Neuronal stem cell (in vitro differentiated cells): ENCODE measurements around the gene RIN2.
A peak's percentile ranks its signal among the peaks of the same experiment; 100 is the strongest.

Experiments
- DNase-seq: peaks from one replicate; pipeline ENCODE4 v3.0.0-alpha.2; 2013; ENCODE audit warnings: low spot score
- H2AFZ ChIP-seq: one replicate; pipeline ENCODE4 v1.6.1; 2013; ENCODE audit warnings: mild to moderate bottlenecking, low read length, inconsistent platforms
- H2AK5ac ChIP-seq: 2 replicates; pipeline ENCODE4 v1.6.1; 2013; ENCODE audit warnings: low read depth, mild to moderate bottlenecking, inconsistent platforms, low read length, moderate library complexity, mixed read lengths
- H2BK120ac ChIP-seq: 2 replicates; pipeline ENCODE4 v1.6.1; 2013; ENCODE audit warnings: low read depth, mild to moderate bottlenecking, inconsistent platforms, low read length, moderate library complexity, mixed read lengths
- H2BK12ac ChIP-seq: one replicate; pipeline ENCODE4 v1.6.1; 2013; ENCODE audit warnings: low read length, inconsistent platforms
- H2BK15ac ChIP-seq: 2 replicates; pipeline ENCODE4 v1.6.1; 2013; ENCODE audit warnings: mild to moderate bottlenecking, low read length, inconsistent platforms, mixed read lengths
- H2BK5ac ChIP-seq: one replicate; pipeline ENCODE4 v1.6.1; 2013; ENCODE audit warnings: inconsistent platforms, mild to moderate bottlenecking, low read length, moderate library complexity
- H3K14ac ChIP-seq: one replicate; pipeline ENCODE4 v1.6.1; 2013; ENCODE audit warnings: low read length, inconsistent platforms
- H3K18ac ChIP-seq: 2 replicates; pipeline ENCODE4 v1.6.1; 2013; ENCODE audit warnings: low read length, inconsistent platforms
- H3K23ac ChIP-seq: 2 replicates; pipeline ENCODE4 v1.6.1; 2013; ENCODE audit warnings: low read depth, mild to moderate bottlenecking, mixed read lengths, low read length, inconsistent platforms; ENCODE audit not compliant: poor library complexity
- H3K27ac ChIP-seq: replicated peaks from 3 replicates; pipeline ENCODE4 v1.5.1; 2013; ENCODE audit warnings: low read length, inconsistent platforms
- H3K27me3 ChIP-seq, 3 experiments: 2 replicates each; pipeline ENCODE4 v1.6.1; 2013; ENCODE audit warnings: low read length in 3 of 3, mild to moderate bottlenecking in 2 of 3, inconsistent platforms in 1 of 3, low read depth in 1 of 3, mixed read lengths in 1 of 3, moderate library complexity in 1 of 3; ENCODE audit not compliant: control insufficient read depth in 3 of 3, insufficient read depth in 3 of 3
- H3K36me3 ChIP-seq, 2 donors: replicated peaks in 1 of 2; 2 replicates each; pipeline ENCODE4 v1.6.1; 2013; ENCODE audit warnings: low read length in 2 of 2; ENCODE audit not compliant: control insufficient read depth in 2 of 2, insufficient read depth in 2 of 2
- H3K4ac ChIP-seq: 2 replicates; pipeline ENCODE4 v1.6.1; 2013; ENCODE audit warnings: inconsistent platforms, mild to moderate bottlenecking, low read length, moderate library complexity
- H3K4me1 ChIP-seq, 2 donors: 1 replicate in 1 of 2; 2 replicates in 1 of 2; pipeline ENCODE4 v1.6.1; 2013; ENCODE audit warnings: low read length in 2 of 2, low read depth in 1 of 2; ENCODE audit not compliant: control insufficient read depth in 2 of 2, insufficient read depth in 1 of 2
- H3K4me2 ChIP-seq: one replicate; pipeline ENCODE4 v1.6.1; 2013; ENCODE audit warnings: mild to moderate bottlenecking, low read length, inconsistent platforms; ENCODE audit not compliant: insufficient read depth, poor library complexity, severe bottlenecking
- H3K4me3 ChIP-seq, 2 donors: 2 replicates each; pipeline ENCODE4 v1.5.1; 2013; ENCODE audit warnings: low read length in 2 of 2, mild to moderate bottlenecking in 2 of 2, inconsistent platforms in 1 of 2, moderate library complexity in 1 of 2
- H3K79me1 ChIP-seq: one replicate; pipeline ENCODE4 v1.6.1; 2013; ENCODE audit warnings: low read depth, mild to moderate bottlenecking, inconsistent platforms, low read length, moderate library complexity
- H3K9ac ChIP-seq: one replicate; pipeline ENCODE4 v1.6.1; 2013; ENCODE audit warnings: mild to moderate bottlenecking, low read depth, low read length, inconsistent platforms; ENCODE audit not compliant: poor library complexity
- H3K9me3 ChIP-seq, 2 donors: replicated peaks in 1 of 2; 2 replicates each; pipeline versions ENCODE3 to v1.6.1; 2013; ENCODE audit warnings: low read length in 2 of 2, mild to moderate bottlenecking in 2 of 2, inconsistent platforms in 1 of 2, low read depth in 1 of 2, mixed read lengths in 1 of 2, moderate library complexity in 1 of 2; ENCODE audit not compliant: control insufficient read depth in 2 of 2, insufficient read depth in 1 of 2
- H4K8ac ChIP-seq: one replicate; pipeline ENCODE4 v1.6.1; 2013; ENCODE audit warnings: low read depth, mild to moderate bottlenecking, inconsistent platforms, low read length, moderate library complexity
- H4K91ac ChIP-seq: one replicate; pipeline ENCODE4 v1.6.1; 2013; ENCODE audit warnings: low read length, low read depth, mild to moderate bottlenecking, inconsistent platforms; ENCODE audit not compliant: poor library complexity
- WGBS, 2 donors: extraction: QIAGEN DNeasy Blood & Tissue Kit; methylation state at CpG; one replicate each; pipeline ENCODE4 v1.1.7; 2013; ENCODE audit warnings: missing lambda C conversion rate in 2 of 2, mixed read lengths in 1 of 2; ENCODE audit not compliant: insufficient read length in 2 of 2, insufficient replicate concordance in 1 of 2; ENCODE audit errors: extremely low coverage in 2 of 2; 5-methylcytosine and 5-hydroxymethylcytosine counted together

The RIN2 gene

GRCh38 chr20:19761841-19762240, 3.8 kb downstream of the RIN2 start:
- Histone ChIP-seq H3K4me2 (no peak overlapping the region), H3K27me3 (no peaks in the 10 kb centered on the region), H2AK5ac (no peak overlapping the region), H3K27ac (no peak overlapping the region), H2BK15ac (no peak overlapping the region), H3K9me3 (no peaks in the 10 kb centered on the region), H4K8ac (no peak overlapping the region), H3K4ac (no peak overlapping the region), H2BK12ac (no peak overlapping the region), H2AFZ (no peak overlapping the region), H2BK5ac (no peak overlapping the region), H3K79me1 (peaks cover 1% of the 10 kb centered on the region), H3K23ac (no peak overlapping the region), H2BK120ac (no peak overlapping the region), H3K9ac (no peak overlapping the region), H3K36me3 (no peaks in the 10 kb centered on the region), H3K4me3 (no peak overlapping the region), H3K4me1 (peaks cover 2 to 11% of the 10 kb centered on the region in 2 donors), H4K91ac (no peak overlapping the region), H3K18ac (no peak overlapping the region), H3K14ac (no peak overlapping the region)
- no CpG with 5 or more reads among the region's 2 CpGs for WGBS, 2 donors
- no peak for DNase-seq

- Histone ChIP-seq H3K4me3 (no peak overlapping the region), H2BK120ac (no peak overlapping the region), H3K79me1 (peaks cover 1% of the 10 kb centered on the region), H3K4me1 (peaks cover 0 to 7% of the 10 kb centered on the region in 2 donors), H3K36me3 (no peaks in the 10 kb centered on the region), H2BK12ac (no peak overlapping the region), H2AFZ (no peak overlapping the region), H4K8ac (no peak overlapping the region), H3K9ac (no peak overlapping the region), H4K91ac (peak overlapping the region; percentile 40), H3K23ac (no peak overlapping the region), H3K4ac (no peak overlapping the region), H2AK5ac (no peak overlapping the region), H3K27ac (no peak overlapping the region), H3K27me3 (no peaks in the 10 kb centered on the region), H3K9me3 (no peaks in the 10 kb centered on the region), H2BK5ac (no peak overlapping the region), H3K18ac (no peak overlapping the region), H3K14ac (no peak overlapping the region), H2BK15ac (no peak overlapping the region), H3K4me2 (no peak overlapping the region)
- no CpG with 5 or more reads among the region's 8 CpGs for WGBS, 2 donors
- no peak for DNase-seq
These were observed 6.1 kb downstream of the RIN2 start for GRCh38 chr20:19764207-19764606.

GRCh38 chr20:19765266-19765665, 7.2 kb downstream of the RIN2 start:
- Histone ChIP-seq H3K18ac (no peak overlapping the region), H4K8ac (no peak overlapping the region), H3K9me3 (no peaks in the 10 kb centered on the region), H2BK120ac (no peak overlapping the region), H3K27me3 (no peaks in the 10 kb centered on the region), H3K36me3 (no peaks in the 10 kb centered on the region), H3K14ac (no peak overlapping the region), H3K9ac (no peak overlapping the region), H3K79me1 (peaks cover 1% of the 10 kb centered on the region), H3K27ac (no peak overlapping the region), H2AFZ (no peak overlapping the region), H3K23ac (no peak overlapping the region), H2AK5ac (no peak overlapping the region), H2BK12ac (no peak overlapping the region), H3K4me2 (no peak overlapping the region), H4K91ac (no peak overlapping the region), H3K4me3 (no peak overlapping the region), H2BK15ac (no peak overlapping the region), H3K4ac (no peak overlapping the region), H2BK5ac (no peak overlapping the region), H3K4me1 (peaks cover under 1 to 4% of the 10 kb centered on the region in 2 donors)
- no peak for DNase-seq
- no CpG with 5 or more reads among the region's 2 CpGs for WGBS, 2 donors

- Histone ChIP-seq H3K18ac (no peak overlapping the region), H2BK120ac (no peak overlapping the region), H3K36me3 (no peaks in the 10 kb centered on the region), H3K79me1 (peaks cover 1% of the 10 kb centered on the region), H3K9me3 (no peaks in the 10 kb centered on the region), H3K4me2 (no peak overlapping the region), H3K4me3 (no peak overlapping the region), H2BK5ac (no peak overlapping the region), H3K4ac (no peak overlapping the region), H4K8ac (no peak overlapping the region), H2AFZ (no peak overlapping the region), H3K4me1 (peaks cover 5 to 7% of the 10 kb centered on the region in 2 donors), H3K14ac (no peak overlapping the region), H3K23ac (peak overlapping the region; percentile 21), H3K9ac (no peak overlapping the region), H2BK12ac (no peak overlapping the region), H3K27me3 (no peaks in the 10 kb centered on the region), H3K27ac (no peak overlapping the region), H4K91ac (no peak overlapping the region), H2BK15ac (no peak overlapping the region), H2AK5ac (no peak overlapping the region)
- WGBS, 2 donors: no CpG with 5 or more reads among the region's 4 CpGs
- no peak for DNase-seq
These were observed 7.9 kb downstream of the RIN2 start for GRCh38 chr20:19765913-19766312.
